Hippocampal formation (tissue), 2 donors: Measurements from ENCODE around the gene MAGI2.

ENCODE experiments used
- DNase-seq, 2 donors: peaks; one replicate each; lab custom pipeline; 2025; lab: John Stamatoyannopoulos, UW

The MAGI2 gene

DNA sequence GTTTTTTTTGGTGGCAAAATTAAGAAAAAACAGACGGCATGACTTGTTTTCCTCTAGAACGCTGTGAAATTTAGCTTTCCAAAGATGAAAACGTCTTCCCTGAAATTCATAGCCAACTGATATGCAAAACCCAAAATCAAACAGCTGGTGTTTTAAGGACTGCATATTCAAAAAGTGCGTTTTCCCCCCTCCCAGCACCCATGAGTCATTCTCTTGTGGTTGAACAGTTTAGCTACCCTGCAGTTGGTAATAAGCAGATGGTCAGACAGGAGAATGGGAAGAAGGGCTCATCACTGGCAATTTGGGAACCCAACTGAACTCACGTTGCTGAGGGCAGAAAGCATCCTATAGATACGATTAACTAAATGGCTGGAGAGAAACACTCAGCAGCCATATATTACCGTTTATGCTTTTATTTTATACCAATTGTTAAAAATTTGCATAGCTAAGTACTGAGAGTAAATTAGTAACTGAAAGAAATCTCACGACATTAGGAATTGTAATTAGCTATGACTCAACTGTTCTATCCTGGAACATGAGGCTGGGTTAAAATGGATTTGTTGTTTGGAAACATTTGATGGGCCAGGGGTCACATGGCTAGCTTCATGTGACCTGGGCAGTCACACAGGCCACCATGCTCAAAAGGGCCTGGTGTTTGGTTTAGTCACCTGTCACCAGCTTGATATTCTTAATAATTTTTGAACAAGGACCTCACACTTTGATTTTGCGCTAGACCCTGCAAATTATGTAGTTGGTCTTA, 1311.8 kb downstream of the MAGI2 start:
- peak in 1 of 2 donors; percentile 69 for DNase-seq

DNA sequence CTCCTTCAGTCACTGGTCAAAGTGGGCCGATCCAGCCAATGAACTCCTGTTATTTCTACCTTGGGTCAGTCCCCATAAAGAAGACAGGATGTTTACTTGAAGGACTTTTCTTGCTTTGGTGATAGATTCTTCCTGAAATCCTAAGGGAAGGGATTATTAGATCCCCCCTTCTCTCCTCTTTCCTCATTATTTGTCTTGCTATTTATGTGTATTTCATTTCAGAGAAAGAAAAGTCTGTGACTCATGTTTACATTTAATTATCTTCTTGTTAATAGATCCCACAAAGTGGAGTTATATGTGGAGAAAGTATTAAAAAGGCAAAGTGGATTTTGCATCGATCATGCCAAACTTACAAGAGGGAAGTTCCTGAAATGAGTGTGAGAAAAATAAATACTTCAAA, 1313.4 kb downstream of the MAGI2 start:
- DNase-seq = no peak

DNA sequence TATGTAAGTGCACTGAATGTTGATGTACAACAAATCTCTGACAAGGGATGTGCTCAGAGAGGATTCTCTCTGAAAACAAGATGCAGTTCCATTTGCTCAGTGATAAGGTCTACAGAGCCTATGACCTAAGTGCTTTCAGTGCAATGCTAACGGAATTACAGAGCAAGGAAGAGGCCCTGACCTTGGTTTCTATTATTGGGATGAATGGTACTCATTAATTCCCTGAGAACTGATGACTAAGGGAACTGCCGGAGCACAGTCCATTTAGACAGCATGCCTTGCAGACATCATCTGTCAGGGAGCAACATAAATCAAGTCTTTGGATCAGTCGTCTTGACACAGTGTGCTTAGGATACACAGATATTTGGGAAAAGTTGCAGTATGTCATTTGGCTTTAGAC, 1314.1 kb downstream of the MAGI2 start:
- peak in 1 of 2 donors; percentile 23 for DNase-seq

DNA sequence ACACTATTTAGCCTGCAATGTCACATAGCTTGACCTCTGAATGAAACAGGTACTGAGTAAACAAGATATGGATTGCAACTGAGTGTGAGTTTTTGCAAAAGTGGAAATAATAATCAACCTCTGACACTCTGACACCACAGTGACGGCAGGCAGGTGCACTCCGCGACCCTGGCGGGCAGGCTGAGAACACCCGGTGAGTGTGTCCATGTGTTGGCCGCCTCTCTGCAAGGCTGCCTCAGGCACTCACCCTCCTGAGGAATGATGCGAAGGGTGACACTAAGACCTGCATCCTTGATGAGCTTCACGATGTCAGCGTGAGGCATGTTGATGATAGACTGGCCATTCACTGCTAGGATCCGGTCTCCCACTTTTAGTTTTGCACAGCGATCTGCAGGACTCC, 1318.7 kb downstream of the MAGI2 start:
- DNase-seq = no peak

DNA sequence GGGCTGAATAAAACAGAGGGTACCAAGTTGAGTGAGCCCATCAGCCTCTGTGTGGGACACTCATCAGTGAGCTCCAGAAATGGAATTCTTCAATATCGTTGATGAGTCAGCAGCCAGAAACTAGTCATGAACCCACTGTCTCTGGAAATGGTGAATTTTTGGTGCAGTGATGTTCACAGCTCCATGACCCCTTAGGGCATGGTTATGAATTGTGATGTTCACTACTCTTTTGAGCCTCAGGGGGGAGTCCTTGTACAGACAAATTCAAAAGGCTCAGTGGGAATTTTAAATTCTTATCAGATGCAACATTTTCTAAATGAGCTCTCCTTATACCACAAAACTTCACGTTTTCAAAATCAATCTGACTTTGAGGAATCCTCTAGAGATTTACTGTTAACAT, 1319.2 kb downstream of the MAGI2 start:
- DNase-seq = peak in 1 of 2 donors; percentile 21

DNA sequence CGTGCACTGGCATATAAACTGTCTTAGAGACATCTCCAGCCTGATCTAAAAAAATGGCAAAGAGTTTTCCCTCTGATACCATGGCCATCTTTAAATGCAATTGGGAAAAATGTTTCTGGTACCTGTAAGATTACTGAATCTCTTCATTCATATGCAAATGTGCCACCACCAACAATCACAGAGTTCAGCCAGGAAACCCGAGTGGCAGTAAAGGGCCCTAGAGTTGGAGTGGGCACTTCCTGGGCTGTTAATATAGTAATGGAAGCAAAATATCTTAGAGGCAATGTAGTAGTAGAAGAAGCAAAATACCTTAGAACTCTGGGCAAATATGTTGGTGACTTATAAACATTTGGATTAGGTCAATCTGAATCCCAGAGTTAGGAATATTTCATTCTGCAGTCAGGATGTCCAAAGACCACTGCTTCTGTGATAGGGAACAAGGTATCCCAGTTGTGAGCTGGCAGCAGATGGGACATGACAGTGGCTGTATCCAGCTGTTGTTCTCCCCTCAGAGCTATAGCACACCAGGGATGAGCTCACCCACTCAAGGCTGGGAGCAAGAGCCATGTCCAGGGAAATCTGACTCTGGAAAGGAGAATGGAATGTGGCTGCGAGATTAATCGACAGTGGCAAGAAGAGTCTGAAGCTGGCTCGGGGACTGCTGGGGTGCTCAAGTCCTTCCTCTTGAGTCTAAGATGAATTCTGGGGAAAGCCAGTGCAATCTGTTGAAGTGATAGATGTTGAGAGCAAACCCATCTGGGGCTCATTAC, 1322.8 kb downstream of the MAGI2 start:
- DNase-seq = no peak

DNA sequence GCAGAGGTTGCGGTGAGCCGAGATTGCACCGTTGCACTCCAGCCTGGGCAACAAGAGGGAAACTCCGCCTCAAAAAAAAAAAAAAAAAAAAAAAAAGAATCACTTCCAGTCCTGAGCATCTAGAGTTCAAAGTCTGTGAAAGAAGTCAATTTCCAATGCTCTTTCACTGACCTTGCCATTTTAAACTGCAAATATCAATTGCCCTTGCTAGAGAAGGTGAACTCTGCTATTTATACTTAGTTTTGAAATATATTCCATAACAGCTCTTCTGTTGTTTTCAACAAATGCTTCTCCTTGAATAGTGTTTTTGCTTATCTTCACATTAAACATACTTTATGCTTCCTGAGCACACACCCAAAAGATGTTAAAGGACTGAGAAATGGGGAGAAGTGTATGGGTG, 1323.6 kb downstream of the MAGI2 start:
- no peak for DNase-seq

DNA sequence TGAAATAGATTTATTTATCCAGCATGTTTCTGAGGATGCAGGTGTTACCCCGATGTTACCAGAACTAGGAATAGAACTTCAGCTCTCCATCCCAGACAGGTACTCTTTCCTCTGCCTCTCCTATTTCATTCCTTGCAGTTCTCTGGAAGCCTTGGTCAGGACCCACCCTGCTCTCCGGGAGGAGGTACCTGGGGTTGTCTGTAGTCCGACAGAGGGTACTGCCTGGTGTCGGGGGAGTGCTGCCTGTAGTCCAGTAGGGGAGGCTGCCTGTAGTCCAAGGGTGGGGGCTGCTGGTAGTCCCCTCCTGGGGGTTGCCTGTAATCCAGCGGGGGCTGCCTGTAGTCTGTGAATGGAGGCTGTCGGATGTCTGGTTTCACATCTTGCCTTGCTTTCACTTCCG, 1326.5 kb downstream of the MAGI2 start:
- DNase-seq = no peak

DNA sequence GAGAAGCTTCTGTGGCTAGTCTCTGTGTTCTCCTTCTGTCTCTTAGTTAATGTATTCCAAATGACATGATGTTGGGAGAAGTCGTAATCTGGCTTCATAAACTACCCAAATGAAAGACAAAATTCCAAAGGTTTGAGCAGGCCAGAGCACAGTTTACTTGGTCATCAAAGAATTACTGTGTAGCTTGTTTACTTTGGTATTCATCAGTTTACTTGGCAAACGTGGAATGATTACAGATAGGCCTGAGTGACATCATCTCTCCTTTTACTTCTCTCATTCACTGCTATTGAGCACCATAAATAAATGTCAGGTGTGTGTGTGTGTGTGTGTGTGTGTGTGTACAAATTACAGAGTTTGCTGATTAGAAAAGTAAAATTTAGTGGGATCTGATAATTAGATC, 1327.6 kb downstream of the MAGI2 start:
- DNase-seq = no peak

DNA sequence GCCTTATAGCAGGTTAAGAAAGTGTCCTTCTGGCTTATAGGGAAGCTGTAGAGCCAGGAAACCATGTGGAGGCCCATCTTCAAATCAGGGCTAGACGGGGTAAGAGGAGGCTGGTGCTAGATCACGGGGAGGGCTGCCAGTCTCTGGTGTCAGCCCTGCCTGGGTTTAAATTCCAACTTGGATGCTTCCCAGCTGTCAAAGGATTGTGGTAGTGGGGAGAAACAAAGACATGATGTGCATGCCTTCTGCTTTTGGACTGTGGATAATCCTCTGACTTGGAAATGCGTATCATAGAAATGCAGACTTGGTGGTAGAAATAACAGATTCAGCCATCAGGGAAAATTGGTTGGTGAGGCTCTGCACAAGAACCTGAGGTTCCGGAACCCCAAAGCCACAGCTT, 1329.3 kb downstream of the MAGI2 start:
- no peak for DNase-seq

DNA sequence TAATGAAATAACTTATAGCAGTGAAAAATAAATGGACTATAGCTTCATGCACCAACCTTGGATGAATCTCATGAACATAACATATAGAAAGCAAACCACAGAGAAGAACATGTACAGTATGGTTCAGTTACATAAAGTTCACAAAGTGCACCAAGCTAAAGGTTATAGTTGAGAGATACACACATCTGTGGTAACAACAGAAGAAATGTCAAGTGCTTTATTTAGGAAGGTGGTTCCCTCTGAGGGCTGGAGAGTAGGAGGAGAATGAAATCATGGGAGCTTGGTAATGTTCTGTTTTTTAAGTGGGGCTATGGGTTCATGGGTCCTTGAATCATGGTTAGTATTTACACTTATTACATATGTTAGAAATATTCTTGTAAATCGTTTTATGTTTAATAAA, 1331.6 kb downstream of the MAGI2 start:
- no peak for DNase-seq

DNA sequence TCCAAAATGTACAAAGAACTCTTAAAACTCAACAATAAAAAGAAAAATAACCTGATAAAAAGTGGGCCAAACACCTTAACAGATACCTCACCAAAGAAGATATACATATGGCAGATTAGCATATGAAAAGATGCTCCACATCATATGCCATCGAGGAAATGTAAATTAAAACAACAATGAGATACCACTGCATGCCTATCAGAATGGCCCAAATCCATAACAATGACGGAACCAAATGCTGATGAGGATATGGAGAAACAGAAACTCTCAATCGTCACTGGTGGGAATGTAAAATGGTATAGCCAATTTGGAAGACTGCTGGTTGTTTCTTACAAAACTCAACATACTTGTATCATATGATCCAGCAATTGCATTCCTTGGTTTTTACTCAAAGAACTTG, 1335.0 kb downstream of the MAGI2 start:
- no peak for DNase-seq

DNA sequence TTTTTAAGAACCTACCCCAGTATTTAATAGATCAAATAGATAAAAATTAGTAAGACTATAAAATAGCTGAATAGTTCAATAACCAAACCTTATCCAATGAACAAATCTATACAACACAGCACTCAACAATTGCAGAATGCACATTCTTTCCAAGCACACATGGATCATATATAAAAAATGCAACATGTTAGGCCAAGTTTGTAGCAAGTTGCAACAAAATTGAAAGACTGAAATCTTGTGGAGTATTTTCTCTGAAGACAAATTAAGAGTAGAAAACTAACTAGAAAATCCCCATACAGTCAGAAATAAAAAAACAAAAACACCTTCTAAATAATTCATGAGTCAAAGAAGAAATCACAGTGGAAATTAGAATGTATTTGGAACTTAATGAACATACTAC, 1337.6 kb downstream of the MAGI2 start:
- DNase-seq = no peak

DNA sequence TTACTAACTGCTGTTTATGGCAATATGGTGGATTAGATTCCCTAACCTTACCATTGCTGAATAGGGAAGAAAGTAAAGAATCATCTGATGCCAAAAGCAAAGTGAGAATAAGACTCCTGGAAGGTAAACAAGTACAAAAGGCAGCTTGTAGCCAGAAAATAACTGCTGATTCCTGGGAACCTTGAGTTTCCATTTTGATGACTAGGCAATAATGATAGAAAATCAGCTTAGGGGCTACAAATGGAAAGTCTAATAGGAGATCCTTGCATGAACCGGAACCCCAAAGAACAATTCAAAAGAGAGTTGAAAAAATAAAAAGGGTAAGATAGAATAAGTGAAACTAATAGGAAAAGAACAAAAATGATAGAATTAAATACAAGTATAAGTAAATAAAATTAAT, 1338.5 kb downstream of the MAGI2 start:
- no peak for DNase-seq

DNA sequence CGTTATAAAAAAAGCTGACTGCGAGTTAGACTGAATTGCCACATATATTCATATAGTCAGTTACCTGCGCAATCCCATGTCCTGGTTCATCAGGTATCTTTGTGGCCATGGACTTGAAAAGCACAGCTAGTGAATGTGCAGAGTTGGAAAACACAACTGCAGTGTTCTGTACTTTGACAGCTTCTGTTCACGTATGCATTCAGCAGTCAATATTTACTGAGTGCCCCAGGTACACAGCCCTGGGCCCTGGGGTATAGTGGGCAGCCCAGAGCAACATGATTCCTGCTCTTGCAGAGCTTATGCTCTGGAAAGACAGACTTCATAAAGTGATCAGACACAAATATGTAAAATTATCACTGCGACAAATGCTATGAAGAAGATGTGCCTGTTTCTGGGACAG, 1341.0 kb downstream of the MAGI2 start:
- no peak for DNase-seq

DNA sequence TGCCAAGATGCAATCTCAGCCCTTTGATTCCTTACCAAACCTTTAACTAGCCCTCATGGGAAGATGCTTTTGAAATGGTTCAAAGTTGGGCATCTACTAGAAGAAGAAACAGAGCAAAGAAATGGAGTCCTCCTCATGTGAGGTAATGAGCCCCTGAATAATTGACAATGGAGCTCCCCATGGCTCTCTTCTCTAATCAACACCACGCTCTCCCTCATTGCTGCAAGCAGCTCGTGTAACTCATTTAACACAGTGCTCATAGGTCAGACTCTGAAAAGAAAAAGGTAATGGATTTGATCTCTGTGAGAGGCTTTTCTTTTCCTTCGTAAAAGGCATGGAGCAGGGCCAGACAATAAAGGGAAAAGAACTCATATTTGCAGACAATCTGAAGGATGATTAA, 1342.1 kb downstream of the MAGI2 start:
- DNase-seq = no peak

DNA sequence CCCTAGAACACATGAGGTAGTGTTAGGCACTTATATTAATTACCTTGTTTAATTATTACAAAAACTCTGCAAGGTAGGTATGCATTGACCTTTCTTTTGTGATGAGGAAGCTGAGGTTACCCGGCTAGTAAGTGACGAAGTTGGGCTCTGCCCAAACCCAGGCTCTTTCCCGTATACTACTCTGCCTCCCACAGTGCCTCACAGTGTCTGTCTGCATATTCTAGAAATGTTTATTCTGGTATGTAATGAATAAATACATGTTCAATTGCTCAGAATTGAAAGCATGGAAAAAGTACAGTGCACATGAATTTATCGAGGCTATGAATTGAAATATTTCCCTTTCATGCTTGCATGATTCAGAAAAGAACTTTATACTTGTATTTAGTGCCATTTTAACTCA, 1350.0 kb downstream of the MAGI2 start:
- no peak for DNase-seq

DNA sequence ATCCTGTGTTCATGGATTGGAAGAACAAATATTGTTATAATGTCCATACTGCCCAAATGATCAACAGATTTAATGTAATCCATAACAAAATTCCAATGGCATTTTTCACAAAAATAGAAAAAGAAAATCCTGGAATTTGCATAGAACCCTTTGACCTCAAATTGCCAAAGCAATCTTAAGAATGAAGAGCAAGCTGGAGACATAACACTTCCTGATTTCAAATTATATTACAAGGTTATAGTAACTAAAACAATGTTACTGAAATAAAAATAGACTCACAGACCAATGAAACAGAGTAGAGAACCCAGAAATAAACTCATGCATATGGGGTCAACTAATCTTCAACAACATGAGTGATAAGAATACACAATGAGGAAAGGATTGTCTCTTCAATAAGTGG, 1352.4 kb downstream of the MAGI2 start:
- no peak for DNase-seq

DNA sequence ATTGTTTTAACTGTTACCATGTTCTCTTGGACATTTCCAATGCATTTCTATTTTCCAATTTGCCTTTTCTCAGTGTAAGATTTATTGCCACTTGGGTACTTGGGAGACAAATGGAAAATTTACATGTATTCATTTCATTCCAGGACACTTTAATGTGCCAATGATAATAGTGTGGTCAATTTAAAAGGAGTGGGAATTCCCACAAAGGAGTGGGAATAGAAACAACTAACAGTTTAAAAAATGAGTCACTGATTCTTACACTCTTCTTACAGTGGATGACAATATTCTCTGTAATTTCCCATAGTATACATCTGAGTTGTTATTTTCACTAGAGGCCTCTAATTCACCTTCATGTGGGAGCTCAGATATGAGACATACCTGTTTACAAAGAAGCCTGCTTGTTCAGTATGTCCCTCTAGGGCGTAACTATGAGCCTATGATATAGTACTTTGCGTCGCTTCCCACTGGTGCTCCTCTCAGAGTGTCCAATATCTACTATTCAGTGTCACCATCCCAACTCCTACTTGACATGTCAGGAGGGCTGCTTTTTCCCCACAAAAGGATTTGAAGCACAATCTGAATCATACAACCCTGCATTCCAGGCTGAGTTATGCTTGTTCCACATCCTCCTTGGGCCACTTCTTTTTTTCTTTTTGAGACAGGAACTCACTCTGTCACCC, 1353.6 kb downstream of the MAGI2 start:
- DNase-seq = no peak

DNA sequence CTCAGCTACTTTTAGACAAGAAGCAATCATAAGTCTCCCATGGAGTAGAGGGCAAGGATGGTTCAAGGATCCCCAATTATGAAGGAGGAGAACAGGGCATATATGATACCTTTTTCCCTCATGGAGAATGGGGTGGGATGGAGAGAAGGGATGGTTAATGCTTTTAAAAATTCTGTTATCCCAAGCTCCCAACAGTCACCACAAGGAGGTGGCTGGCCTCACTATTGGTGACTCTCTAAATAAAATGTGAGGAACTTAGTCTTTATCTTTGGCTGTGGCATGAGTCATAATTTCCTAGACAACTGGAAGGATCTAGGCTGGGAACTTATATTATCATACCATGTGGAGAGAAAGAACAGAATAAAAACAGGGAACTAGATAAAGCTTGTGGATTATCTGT, 1357.9 kb downstream of the MAGI2 start:
- no peak for DNase-seq

DNA sequence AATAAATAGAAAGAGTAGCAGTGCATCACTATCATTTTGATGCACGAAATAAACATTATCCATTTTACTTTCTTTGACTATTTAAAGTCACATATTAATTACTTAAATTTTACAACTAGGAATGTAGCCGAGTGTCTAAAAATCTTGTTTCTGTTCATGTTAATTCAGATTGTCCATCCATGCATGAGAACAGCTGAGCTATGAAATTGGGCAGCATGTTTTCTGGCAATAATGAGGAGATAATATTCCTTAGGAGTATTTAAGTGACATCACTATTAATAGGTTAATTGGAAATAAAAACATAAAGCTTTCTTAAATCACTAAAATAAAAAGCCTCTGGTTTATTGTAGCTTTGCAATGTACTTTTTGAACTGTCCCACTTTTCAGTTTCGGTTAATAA, 1361.1 kb downstream of the MAGI2 start:
- DNase-seq = no peak

DNA sequence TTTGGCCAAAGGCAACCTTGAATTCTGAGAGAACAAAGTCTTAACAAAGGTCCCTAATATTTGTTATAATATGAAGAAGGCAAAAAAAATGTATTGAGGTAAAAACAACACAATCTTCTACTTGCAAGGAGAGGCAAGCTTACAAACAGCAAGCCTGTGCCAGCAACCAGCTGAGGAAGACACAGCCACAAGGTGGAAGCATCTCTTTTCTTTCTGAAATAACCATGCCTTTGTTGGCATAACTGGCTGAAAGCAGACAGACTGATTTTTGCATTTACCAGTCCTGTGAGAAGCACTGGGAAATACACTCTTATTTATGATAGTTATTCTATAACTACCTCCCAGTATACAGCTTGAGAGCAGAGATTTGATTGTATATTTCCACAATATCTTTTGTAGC, 1362.9 kb downstream of the MAGI2 start:
- DNase-seq = peak in 1 of 2 donors; percentile 55
